IPS-11a (cell line): ENCODE measurements around the gene LCE3B.

Experiments
- H3K4me3 ChIP-seq: one replicate; pipeline ENCODE4 v1.5.1; 2013; ENCODE audit warnings: low read depth, low read length, control low read depth

The LCE3B gene

DNA sequence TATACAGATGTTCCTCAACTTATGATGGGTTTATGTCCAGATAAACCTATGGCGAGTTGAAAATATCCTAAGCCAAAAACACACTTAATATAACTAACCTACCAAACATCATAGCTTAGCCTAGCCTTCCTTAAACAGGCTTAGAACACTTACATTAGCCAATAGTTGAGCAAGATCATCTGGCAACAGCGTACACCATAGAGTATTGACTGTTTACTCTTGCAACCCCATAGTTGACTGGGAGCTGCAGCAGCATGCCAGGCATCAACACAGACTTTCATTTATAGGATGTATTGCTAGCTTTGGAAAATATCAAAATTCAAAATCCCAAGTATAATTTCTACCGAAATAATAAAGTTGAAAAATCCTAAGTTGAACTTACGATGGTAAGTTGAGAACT, 44.1 kb downstream of the LCE3B start:
- no peak overlapping the region for H3K4me3 ChIP-seq

DNA sequence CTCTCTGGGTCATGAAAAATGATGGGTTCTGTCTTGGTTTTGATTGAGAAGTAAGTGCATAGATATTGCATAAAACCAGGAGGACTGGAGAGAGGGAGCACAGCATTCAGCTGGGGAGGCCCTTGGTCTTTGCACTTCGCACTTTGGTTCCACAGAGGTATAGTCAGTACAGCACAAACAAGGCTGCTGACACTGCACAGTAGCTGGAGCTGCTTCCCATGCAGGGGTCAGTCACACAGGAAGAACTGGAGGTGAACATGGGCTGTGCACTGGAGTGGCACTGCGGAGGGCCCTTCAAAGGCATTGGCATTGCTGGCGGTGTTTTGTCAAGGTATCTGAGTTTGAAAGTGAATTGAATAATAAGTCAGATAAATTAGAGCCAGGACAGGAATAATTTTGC, 45.0 kb downstream of the LCE3B start:
- H3K4me3 ChIP-seq: no peak overlapping the region

DNA sequence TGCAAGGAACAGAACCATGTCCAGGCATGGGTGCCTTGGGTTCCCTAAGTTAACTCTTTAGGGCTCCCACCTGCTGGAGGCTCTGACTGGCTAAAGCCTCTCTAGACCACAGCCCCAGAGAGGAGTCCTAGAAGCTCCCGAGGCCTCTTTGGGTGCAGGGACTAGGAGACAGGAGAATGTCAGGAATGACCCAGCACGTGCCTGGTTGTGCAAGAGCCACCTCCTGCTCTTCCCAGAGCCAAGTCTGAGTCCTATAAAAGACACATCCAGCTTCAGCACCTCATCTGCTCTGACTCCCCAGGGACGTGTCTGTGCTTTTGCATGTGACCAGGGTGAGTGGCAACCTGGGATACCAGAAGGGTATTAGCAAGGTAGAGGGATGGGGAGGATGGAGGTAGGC, 49.5 kb downstream of the LCE3B start, which contains the start of gene LCE2D:
Gene LCE2D (plus strand): TSS at position 283 of the 400 bp plus-strand sequence. CDS start 726 bp downstream, outside the sequence.
- no peak within 1 kb of the TSS for H3K4me3 ChIP-seq
